ENCODE data around the gene RSRC2. TPM values are rescaled to one million over a fixed set of nuclear protein-coding genes. Genes with fewer than 3 reads are reported as not detected.
"Not testable (repeated sequence)": the region's sequence is repeated elsewhere in the genome, so short reads cannot be mapped to it uniquely, and the experiment has no call there.

RSRC2 gene, protein sequence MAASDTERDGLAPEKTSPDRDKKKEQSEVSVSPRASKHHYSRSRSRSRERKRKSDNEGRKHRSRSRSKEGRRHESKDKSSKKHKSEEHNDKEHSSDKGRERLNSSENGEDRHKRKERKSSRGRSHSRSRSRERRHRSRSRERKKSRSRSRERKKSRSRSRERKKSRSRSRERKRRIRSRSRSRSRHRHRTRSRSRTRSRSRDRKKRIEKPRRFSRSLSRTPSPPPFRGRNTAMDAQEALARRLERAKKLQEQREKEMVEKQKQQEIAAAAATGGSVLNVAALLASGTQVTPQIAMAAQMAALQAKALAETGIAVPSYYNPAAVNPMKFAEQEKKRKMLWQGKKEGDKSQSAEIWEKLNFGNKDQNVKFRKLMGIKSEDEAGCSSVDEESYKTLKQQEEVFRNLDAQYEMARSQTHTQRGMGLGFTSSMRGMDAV
- polyA plus RNA-seq (ENCODE audit: insufficient read length in 12 of 12) = 100 to 1,000 TPM in 10 of 12 donors, 10 to 100 TPM in 1, not detected in 1; 87.0 to 216 (median 122) TPM
- long read RNA-seq, donor 1, transcript RSRC2-205 (2 exons, 625 nt) = major isoform, 6 of 63 reads
- long read RNA-seq, donor 1, partial matches to known transcripts = 56 of 63 reads
- long read RNA-seq, donor 1, other reads (novel, unspliced or antisense) = 0 of 63 reads
- long read RNA-seq, donor 2, partial matches to known transcripts = 47 of 53 reads
- long read RNA-seq, donor 2, other reads (novel, unspliced or antisense) = 0 of 53 reads
- long read RNA-seq, donor 3, partial matches to known transcripts = 12 of 14 reads
- long read RNA-seq, donor 3, other reads (novel, unspliced or antisense) = 0 of 14 reads
- long read RNA-seq, donor 4, partial matches to known transcripts = 6 of 8 reads
- long read RNA-seq, donor 4, other reads (novel, unspliced or antisense) = 0 of 8 reads
- long read RNA-seq, donor 5, partial matches to known transcripts = 19 of 31 reads
- long read RNA-seq, donor 5, other reads (novel, unspliced or antisense) = 5 of 31 reads
- long read RNA-seq, donor 6, partial matches to known transcripts = 13 of 14 reads
- long read RNA-seq, donor 6, other reads (novel, unspliced or antisense) = 0 of 14 reads
- long read RNA-seq, donor 7, partial matches to known transcripts = 0 of 2 reads
- long read RNA-seq, donor 7, other reads (novel, unspliced or antisense) = 0 of 2 reads
- long read RNA-seq, donor 8, partial matches to known transcripts = 29 of 40 reads
- long read RNA-seq, donor 8, other reads (novel, unspliced or antisense) = 7 of 40 reads
- long read RNA-seq, donor 9, partial matches to known transcripts = 5 of 8 reads
- long read RNA-seq, donor 9, other reads (novel, unspliced or antisense) = 0 of 8 reads
- long read RNA-seq, donor 10, transcript RSRC2-201 (10 exons, 3,520 nt) = major isoform, 5 of 36 reads
- long read RNA-seq, donor 10, partial matches to known transcripts = 24 of 36 reads
- long read RNA-seq, donor 10, other reads (novel, unspliced or antisense) = 5 of 36 reads
- long read RNA-seq, donor 11, partial matches to known transcripts = 31 of 36 reads
- long read RNA-seq, donor 11, other reads (novel, unspliced or antisense) = 0 of 36 reads

DNA sequence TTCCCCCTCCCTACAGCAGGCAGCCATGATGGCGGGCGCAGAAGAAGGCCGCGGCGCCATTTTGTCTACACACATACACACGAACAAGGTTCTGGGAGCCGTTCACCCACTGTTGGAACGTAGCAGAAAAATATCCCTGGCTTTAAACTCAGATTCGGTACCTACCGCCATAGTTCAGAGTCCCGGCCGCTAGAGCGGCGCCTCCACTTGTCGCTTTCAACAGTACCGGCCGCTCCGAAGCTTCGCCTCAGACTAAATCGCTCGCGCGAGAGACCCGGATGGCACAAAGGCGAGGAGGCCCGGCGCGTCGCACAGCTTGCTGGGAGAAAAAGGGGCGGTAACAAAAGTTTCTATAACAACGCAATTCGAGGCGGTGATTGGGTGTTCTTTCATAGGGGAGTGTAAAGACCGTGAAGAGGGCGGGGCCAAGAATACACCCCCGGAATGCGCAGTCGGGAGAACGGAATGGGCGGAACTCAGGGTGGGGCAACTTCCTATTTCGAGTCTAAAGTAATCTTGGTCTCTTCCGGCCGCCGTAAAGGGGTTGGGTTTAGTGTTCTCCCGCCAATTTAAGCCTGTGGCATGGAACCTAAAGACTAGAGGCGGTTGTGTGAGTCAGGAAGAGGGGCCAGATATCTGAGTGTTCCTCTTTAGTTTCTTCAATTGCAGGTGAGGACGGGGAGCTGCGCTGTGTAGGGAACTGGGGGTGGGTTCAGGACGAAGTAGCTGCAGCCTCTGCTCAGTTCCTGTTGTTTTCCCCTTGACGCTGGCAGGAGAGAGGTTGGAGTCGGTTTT, at the start of gene RSRC2, which contains the start of gene KNTC1:
Gene RSRC2 (minus strand): TSS at position 254 of the 795 bp plus-strand sequence. CDS start 83 bp downstream, at position 171.
Gene KNTC1 (plus strand): TSS at position 567 of the 795 bp plus-strand sequence. CDS start 2,815 bp downstream, outside the sequence.
- peak; percentile 99 for DNase-seq

DNA sequence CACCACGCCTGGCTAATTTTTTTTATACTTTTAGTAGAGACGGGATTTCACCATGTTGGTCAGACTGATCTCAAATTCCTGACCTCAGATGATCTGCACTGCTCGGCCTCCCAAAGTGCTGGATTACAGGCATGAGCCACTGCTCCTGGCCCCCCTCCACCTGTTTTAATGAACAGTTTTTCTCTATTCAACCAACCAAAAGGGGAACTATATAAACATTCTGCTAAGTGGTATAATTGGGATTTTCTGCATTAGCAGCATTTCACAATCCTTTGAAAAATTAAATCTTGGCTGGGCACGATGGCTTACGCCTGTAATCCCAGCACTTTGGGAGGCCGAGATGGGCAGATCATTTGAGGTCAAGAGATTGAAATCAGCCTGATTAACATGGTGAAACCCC, 45.1 kb upstream of the RSRC2 start:
- no peak for DNase-seq

DNA sequence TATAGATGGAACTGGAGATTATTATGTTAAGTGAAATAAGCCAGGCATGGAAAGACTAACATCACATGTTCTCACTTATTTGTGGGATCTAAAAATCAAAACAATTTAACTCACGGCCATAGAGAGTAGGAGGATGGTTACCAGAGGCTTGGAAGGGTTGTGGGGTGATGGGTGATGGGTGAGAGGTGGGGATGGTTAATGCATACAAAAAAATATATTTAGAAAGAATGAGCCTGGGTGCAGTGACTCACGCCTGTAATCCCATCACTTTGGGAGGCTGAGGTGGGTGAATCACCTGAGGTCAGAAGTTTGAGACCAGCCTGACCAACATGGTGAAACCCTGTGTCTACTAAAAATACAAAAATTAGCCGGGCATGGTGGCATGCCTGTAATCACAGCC, 43.3 kb upstream of the RSRC2 start:
- not testable (repeated sequence) for DNase-seq

- DNase-seq = no peak
These were observed 42.6 kb upstream of the RSRC2 start for GRCh38 chr12:122569288-122569687.

GRCh38 chr12:122566816-122567215, 40.1 kb upstream of the RSRC2 start:
- not testable (repeated sequence) for DNase-seq

GRCh38 chr12:122563361-122563760, 36.6 kb upstream of the RSRC2 start:
- no peak for DNase-seq

DNA sequence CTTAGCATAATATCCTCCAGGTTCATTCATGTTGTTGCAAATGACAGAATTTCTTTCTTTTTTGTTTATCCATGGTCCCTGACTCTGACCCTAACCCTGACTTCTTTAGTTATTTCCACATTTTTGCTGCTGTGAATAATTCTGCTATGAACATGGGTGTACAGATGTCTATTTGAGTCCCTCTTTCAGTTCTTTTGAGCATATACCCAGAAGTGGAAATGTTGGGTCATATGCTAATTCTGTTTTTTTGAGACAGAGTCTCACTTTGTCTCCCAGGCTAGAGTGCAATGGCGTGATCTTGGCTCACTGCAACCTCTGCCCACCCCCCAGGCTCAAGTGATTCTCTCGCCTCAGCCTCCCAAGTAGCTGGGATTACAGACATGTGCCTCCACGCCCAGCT, 33.4 kb upstream of the RSRC2 start:
- no peak for DNase-seq

DNA sequence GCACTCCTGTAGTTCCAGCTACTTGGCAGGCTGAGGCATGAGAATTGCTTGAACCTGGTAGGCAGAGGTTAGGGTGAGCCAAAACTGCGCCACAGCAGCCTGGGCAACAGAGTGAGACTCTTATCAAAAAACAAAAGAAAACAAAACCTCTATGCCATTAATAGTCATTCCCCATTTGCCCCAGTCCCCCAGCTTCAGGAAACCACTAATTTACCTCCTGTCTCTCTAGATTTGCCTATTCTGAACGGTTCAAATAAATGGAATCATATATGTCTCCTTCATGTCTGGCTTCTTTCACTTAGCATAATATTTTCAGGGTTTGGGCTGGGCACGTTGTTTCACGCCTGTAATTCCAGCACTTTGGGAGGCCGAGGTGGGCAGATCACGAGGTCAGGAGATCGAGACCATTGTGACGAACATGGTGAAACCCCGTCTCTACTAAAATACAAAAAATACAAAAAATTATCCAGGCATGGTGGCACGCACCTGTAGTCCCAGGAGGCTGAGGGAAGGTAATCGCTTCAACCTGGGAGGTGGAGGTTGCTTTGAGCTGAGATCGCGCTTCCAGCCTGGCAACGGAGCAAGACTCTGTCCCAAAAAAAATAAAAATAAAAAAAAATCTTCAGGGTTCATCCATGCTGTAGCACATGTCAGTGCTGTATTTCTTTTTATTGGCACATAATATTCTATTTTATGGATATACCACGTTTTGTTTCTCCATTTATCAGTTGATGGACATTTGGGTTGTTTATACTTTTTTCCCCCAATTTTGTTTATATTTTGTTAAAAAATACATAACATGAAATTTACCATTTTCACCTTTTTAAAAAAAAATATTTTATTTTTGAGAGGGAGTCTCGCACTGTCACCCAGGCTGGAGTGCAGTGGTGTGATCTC, 32.3 kb upstream of the RSRC2 start:
- no peak for DNase-seq

- DNase-seq = no peak
These were observed 20.6 kb upstream of the RSRC2 start for GRCh38 chr12:122547330-122547729.

GRCh38 chr12:122545855-122546254, 19.1 kb upstream of the RSRC2 start:
- no peak for DNase-seq

DNA sequence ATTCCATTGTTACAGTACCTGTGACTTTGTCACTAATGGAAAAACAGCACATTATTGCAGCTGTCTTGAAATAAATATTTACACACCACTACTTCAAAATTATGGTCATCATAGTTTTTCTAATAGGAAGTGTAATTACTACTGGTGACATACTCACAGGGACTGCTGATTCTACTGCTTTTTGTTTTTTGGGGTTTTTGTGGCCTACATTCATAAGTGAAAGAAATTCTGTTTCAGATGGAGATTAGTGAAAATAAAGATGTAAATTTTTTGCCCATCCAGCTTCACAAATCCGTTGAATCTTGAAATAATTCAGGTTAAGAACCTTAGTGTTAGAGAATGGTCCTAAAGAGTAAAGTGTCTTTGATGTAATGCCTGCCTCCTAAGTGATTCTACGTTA, 17.8 kb upstream of the RSRC2 start:
- DNase-seq = no peak

- DNase-seq = no peak
These were observed 11.8 kb upstream of the RSRC2 start for GRCh38 chr12:122538496-122538895.

- no peak for DNase-seq
These were observed 10.3 kb upstream of the RSRC2 start for GRCh38 chr12:122537021-122537420.

- no peak for DNase-seq
These were observed 7.1 kb upstream of the RSRC2 start for GRCh38 chr12:122533856-122534255.

GRCh38 chr12:122528992-122529391, 2.3 kb upstream of the RSRC2 start:
- no peak for DNase-seq

DNA sequence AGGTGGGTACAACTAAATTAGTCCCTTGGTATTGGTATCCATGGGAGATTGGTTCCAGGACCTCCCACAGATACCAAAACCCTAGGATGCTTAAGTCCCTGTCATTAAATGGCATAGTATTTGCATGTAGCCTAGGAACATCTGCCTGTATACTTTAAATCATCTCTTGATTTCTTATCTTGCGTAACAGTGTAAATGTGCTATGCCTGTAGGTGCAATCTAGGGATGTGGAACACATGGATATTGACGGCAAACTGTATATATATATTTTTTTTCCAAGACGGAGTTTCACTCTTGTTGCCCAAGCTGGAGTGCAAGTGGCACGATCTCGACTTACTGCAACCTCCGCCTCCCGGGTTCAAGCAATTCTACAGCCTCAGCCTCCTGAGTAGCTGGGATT, 1.8 kb upstream of the RSRC2 start:
- DNase-seq = no peak

DNA sequence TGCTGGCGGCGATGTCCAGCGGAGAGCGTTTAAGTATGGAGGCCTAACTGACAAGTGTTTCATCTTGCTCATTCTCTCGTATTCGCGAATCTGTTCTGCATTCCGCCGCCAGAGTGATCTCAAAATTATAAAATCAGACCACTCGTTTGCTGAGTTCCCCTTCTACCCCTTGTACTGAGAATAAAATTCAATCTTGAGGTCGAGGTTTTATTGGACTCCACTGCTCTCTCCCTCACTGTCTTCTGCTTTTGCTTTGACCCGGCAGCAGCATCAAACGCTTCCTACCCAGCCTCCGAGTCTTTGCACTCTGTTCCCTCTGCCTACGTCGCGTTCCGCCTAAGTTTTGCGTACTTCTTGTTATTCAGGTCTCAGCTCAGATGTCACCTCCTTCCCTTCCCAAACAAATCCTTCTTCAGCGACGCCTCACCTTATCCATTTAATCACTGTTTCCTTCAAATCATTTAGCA, 775 bp upstream of the RSRC2 start:
- DNase-seq = peak; percentile 12

- no peak for DNase-seq
These were observed 2.7 kb downstream of the RSRC2 start for GRCh38 chr12:122523846-122524718.

All from muscle of arm (tissue), 14 donors.